Activated T-cell treated with anti-CD3 and anti-CD28 coated beads, Interleukin-2, amount 50 U/mL, for 4 hours (primary cell): ENCODE results near the gene ATP6V0E1. TPM values are rescaled to one million over a fixed set of nuclear protein-coding genes. Genes with fewer than 3 reads are reported as not detected.

Experiments used
- ATAC-seq, 2 donors: fragments of 200-7000 bp; cut with Tn5 transposase; one replicate each; pipeline ENCODE4 v1.10.0; 2021
- DNase-seq: peaks from one replicate; pipeline ENCODE4 v3.0.0-alpha.2; 2020
- H3K27me3 Mint-ChIP-seq: one replicate; pipeline ENCODE4 v1.8.0; 2021; ENCODE audit warnings: low read depth, mixed read lengths
- H3K36me3 Mint-ChIP-seq: one replicate; pipeline ENCODE4 v1.8.0; 2022; ENCODE audit warnings: mixed read lengths; ENCODE audit not compliant: insufficient read depth
- H3K4me1 Mint-ChIP-seq: one replicate; pipeline ENCODE4 v1.8.0; 2021; ENCODE audit warnings: low read depth, mixed read lengths
- H3K4me3 Mint-ChIP-seq: one replicate; pipeline ENCODE4 v1.8.0; 2021; ENCODE audit warnings: mild to moderate bottlenecking, moderate library complexity, mixed read lengths
- H3K9me3 Mint-ChIP-seq: one replicate; pipeline ENCODE4 v1.8.0; 2021; ENCODE audit warnings: mixed read lengths
- total RNA-seq, 3 donors: library from RNA; stranded (reverse); gene quantifications; one replicate each; pipeline ENCODE4 v1.2.1, GENCODE V29; 2021

Gene ATP6V0E1
- 100 to 1,000 TPM; 196 to 234 (median 209) TPM for total RNA-seq

DNA sequence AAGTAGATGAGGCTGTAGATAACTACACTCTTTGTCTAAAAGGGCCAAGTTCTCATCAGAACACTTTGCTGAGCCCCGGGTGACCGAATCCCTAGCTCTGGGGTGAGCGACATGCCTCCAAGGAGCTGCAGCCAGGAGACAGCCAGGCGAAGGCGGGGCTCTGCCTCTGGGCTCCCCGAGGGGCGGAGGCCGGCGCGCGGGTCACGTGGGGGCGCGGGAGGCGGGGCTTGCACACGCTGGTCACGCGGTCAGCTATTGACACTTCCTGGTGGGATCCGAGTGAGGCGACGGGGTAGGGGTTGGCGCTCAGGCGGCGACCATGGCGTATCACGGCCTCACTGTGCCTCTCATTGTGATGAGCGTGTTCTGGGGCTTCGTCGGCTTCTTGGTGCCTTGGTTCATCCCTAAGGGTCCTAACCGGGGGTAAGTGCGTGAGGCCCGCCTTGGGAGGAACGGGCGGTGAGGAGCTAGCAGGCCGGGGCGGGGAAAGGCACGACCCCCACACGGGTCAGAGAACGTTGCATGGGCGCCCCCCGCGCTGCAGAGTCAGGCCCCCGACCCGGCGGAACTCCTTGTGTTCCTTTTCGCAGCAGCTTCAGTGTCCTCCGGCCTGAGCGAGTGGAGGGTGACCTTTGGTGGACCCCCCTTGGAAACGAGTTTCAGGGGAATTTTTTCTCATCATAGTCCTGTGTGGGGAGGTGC lies at the start of gene ATP6V0E1:
Gene ATP6V0E1 (plus strand): TSS at position 230 of the 702 bp plus-strand sequence. CDS start 90 bp downstream, at position 320.
- DNase-seq = peak; percentile 92
- Mint-ChIP-seq H3K4me1 (peaks cover 32% of the 10 kb centered on the region), H3K9me3 (no peaks in the 10 kb centered on the region)

DNA sequence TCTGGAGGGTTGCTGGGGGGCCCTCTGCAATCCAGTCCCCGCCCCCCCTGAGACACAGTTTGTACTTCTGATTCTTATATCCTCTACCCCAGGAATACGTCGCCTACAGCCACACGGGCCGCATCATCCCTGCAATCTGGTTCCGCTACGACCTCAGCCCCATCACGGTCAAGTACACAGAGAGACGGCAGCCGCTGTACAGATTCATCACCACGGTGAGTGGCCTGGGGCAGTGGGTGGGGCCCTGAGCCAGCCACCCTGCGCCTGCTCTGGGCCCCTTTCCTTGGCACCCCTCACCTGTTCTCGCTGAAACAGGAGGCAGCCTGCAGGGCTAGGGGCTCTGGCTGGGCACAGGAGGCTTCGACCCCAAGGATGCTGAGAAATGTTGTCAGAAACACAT lies 48.5 kb upstream of the ATP6V0E1 start:
- Mint-ChIP-seq H3K36me3 (peaks cover 12% of the 10 kb centered on the region), H3K4me3 (no peak overlapping the region), H3K4me1 (peaks cover 1% of the 10 kb centered on the region), H3K9me3 (no peaks in the 10 kb centered on the region), H3K27me3 (no peaks in the 10 kb centered on the region)
- DNase-seq = no peak
- no peak for ATAC-seq

More for the DNA sequence above, at the start of gene ATP6V0E1:
- Mint-ChIP-seq H3K4me3 (peak within 1 kb of the TSS; percentile 95), H3K27me3 (no peaks in the 10 kb centered on the region), H3K36me3 (peaks cover 20% of the 10 kb centered on the region)
- ATAC-seq = peak; percentile 92 to 93

DNA sequence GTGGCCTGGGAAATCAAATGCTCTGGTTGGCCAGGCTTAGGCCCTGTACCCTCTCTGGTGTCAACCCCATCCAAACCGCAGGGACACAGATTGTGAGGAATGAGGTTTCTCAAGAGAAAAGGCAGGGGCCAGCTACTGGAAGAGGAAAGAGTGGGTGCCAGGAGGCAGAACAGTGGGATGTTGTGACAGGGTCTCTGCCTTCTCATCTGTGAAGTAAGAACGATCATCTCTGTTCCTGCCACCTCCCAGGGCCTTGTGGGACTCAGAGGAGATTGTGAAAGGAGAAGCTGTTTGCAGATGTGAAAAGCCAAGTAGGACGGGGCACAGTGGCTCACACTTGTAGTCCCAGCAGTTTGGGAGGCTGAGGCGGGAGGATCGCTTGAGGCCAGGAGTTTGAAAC lies 47.2 kb upstream of the ATP6V0E1 start:
- no peak for ATAC-seq
- Mint-ChIP-seq H3K36me3 (peaks cover 12% of the 10 kb centered on the region), H3K9me3 (no peaks in the 10 kb centered on the region), H3K4me1 (peaks cover 1% of the 10 kb centered on the region), H3K4me3 (no peak overlapping the region), H3K27me3 (no peaks in the 10 kb centered on the region)
- DNase-seq = no peak

DNA sequence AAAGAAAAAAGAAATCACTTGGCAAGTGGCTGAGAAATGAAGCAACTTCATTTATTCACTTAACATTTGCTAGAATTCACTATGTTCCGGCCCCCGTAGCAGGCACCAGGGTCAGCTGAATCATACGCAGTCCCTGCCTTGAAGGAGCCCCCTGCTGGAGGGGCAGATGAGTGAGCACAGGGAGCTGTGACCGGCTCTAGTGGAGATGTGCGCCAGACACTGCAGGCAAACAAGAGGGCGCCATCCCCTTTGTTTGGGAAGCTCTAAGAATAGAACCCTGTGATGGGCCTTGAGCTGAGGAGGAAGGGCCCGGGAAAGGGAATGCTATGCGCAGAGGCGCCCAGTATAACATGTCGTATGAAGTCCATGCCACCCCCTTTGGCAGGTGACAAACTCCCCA lies 44.5 kb upstream of the ATP6V0E1 start:
- DNase-seq (no peak), ATAC-seq (no peak)
- H3K9me3 Mint-ChIP-seq = no peaks in the 10 kb centered on the region
- H3K4me3 Mint-ChIP-seq = no peak overlapping the region
- no peaks in the 10 kb centered on the region for H3K4me1 Mint-ChIP-seq
- H3K27me3 Mint-ChIP-seq = no peaks in the 10 kb centered on the region
- H3K36me3 Mint-ChIP-seq = peaks cover 15% of the 10 kb centered on the region

DNA sequence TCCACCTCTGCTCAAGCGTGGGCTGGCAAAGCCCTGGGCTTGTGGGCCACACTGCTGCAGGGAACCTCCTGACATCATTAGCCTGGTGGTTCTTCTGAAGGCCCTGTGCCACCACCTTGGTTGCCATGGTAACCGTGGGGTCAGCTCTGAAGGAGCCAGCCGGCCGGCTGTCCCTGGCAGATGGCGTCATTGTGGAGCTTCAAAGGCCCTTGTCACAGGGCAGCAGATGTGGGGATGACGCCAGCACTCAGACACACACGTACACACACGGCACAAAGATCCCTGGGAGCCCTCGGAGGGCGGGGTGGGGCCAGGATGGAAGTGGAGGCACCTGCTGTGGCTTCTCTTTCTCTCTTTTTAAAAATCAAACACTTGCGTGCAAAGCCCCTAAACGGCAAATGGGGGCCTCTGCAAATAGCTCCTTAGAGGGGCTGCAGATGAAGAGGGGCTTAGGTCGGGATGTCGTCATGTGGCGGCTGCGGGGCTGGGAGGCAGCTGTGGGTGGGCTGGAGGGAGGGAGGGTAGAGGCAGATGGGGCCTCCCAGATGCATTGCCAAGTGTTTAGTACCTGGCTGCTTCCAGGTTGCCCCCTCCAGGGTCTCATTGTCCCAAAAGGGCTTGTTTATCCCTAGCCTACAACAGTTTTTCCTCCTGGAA lies 43.8 kb upstream of the ATP6V0E1 start:
- Mint-ChIP-seq H3K27me3 (no peaks in the 10 kb centered on the region), H3K4me3 (no peak overlapping the region), H3K36me3 (peaks cover 15% of the 10 kb centered on the region), H3K4me1 (no peaks in the 10 kb centered on the region), H3K9me3 (no peaks in the 10 kb centered on the region)
- DNase-seq (no peak), ATAC-seq (no peak)

DNA sequence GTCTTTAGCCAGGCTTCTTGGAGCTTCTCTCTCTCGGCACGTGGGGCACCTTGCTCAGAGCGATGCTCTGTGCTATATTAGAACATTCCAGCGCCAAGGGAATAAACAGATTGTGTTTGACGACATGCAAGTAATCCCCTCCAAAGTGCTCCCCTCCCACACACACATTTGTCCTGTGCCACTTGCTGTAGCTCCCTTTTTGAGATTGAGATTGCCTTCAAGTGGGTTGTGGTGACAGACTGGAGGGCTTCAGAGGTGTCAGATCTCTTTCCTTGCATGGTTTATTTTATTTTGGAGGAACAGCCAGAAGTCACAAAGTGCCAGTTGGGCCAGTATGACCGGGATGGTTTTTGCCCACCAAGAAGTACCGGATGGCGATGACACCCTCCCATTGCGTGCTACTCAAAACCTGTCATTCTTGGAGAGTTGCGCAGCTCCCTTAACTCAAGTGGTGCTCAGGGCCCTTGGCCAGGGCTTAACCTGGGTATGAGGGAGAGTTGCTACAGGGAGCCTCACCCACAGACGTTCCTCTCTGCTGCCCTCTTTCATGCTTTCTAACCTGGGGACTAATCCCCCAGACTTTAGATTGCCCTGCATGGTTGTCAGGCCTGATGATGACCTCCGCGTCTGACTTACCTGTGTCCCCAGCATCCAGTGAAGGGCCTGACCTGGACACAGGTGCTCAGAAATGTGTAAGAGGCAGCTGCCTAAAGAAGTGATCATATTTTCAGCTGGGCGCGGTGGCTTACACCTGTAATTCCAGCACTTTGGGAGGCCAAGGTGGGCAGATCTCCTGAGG lies 43.1 kb upstream of the ATP6V0E1 start:
- Mint-ChIP-seq H3K36me3 (peaks cover 15% of the 10 kb centered on the region), H3K4me3 (no peak overlapping the region), H3K27me3 (no peaks in the 10 kb centered on the region), H3K9me3 (no peaks in the 10 kb centered on the region), H3K4me1 (no peaks in the 10 kb centered on the region)
- DNase-seq (no peak), ATAC-seq (no peak)

DNA sequence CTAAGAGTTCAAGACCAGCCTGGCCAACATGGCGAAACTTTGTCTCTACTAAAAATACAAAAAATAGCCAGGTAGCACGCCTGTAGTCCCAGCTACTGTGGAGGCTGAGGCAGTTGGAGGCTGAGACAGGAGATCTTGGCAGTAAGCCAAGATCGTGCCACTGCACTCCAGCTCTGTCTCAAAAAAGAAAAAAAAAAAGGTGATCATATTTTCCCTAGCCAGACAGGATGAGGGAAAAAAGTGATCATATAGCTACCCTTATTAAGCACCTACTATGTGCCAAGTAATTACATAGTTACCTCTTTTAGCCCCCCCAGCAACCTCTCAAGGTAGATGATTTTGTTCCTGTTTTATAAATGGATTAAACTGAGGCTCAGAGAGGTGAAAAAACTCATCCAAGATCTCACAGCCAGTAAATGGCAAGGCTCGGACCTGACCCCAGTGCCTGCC lies 42.5 kb upstream of the ATP6V0E1 start:
- H3K36me3 Mint-ChIP-seq = peaks cover 11% of the 10 kb centered on the region
- no peaks in the 10 kb centered on the region for H3K4me1 Mint-ChIP-seq
- H3K9me3 Mint-ChIP-seq = no peaks in the 10 kb centered on the region
- ATAC-seq (no peak), DNase-seq (no peak)
- H3K27me3 Mint-ChIP-seq = no peaks in the 10 kb centered on the region
- no peak overlapping the region for H3K4me3 Mint-ChIP-seq

DNA sequence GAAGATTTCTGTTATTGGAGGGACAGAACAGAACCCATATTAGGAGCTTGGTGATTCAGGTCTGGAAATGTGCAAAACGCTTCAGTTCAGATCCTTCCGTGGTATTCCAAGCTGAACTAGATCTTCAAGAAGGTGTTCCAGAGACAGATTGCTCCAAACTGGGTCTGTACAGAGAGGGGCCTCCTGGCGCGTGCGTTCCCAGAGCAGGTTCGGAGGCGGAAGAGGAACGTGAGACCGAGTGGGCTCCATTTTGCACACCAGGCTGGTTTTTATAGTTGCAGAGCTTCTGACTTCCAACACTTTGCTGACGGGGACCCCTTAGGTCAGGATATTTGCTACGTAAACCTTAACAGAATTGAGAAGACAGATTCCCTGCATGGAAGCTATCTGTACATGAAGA lies 41.0 kb upstream of the ATP6V0E1 start:
- H3K27me3 Mint-ChIP-seq = no peaks in the 10 kb centered on the region
- DNase-seq (no peak), ATAC-seq (no peak)
- H3K4me1 Mint-ChIP-seq = no peaks in the 10 kb centered on the region
- H3K36me3 Mint-ChIP-seq = peaks cover 3% of the 10 kb centered on the region
- H3K4me3 Mint-ChIP-seq = no peak overlapping the region
- no peaks in the 10 kb centered on the region for H3K9me3 Mint-ChIP-seq

DNA sequence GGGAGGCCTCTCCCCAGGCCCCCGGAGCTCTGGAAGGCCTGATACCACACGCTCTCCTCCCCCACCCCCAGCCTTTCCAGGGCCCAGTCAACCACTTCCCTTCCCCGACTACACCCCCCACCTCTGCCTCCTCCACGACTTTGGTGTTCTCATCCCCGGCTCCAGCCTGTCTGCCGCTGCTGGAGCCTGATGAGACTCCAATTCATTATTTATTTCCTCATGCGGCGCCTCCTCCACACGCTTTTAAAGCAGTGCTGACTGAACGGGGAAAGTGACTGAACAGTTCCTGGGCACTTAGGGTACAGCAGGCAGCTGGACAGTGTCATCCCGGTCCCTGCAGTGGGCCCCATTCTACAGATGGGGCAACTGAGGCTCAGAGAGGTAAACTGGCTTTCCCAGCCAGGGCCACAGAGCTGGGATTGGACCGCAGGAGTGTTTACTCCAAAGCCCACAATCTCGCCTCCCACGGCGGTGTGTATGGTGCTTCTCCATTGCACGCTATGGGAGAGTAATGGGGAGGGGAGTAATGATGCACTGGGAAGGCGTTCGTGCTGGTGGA lies 40.2 kb upstream of the ATP6V0E1 start:
- Mint-ChIP-seq H3K9me3 (no peaks in the 10 kb centered on the region), H3K4me3 (no peak overlapping the region), H3K36me3 (peaks cover 8% of the 10 kb centered on the region), H3K4me1 (no peaks in the 10 kb centered on the region), H3K27me3 (no peaks in the 10 kb centered on the region)
- no peak for ATAC-seq
- DNase-seq = no peak

DNA sequence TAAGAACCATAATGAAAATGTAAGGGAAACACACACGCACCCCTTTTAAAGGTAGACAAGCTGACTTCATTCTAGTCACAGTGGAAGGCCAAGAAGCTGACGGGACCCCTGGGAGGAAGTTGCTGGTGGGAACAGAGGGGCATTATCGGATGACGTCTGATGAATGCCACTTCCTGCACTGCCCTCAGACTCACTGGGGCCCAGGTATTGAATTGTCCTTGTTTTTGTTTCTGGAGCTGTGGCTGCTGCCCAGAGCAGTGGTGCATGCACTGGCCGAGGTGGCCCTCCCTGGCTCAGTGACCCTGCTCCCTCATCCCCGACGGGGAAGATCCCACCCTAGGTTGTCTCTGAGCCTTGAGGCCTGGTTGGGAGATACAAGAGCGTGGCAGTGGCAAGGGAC lies 39.7 kb upstream of the ATP6V0E1 start:
- Mint-ChIP-seq H3K27me3 (no peaks in the 10 kb centered on the region), H3K9me3 (no peaks in the 10 kb centered on the region), H3K4me3 (no peak overlapping the region), H3K4me1 (no peaks in the 10 kb centered on the region), H3K36me3 (peaks cover 8% of the 10 kb centered on the region)
- DNase-seq = no peak
- no peak for ATAC-seq

DNA sequence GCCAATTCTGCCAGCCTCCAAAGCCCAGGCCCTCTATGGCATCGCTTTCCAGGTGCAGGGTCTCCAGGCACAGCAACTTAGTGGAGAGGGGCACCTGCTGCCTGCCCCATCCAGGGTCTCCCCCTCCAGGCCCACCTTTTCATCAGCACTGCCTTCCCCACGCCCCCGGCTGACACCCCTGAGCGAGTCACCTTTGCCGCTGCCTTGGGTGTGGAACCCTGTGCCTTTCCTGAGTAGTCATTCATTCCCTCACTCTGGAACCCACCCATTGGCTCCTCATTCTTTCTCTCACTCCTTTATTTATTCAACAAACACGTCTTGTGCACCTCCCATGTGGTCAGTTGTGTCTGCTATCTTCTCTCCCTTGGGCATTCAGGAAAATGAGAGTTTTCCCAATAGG lies 38.8 kb upstream of the ATP6V0E1 start:
- ATAC-seq = no peak
- Mint-ChIP-seq H3K36me3 (peaks cover 12% of the 10 kb centered on the region), H3K27me3 (no peaks in the 10 kb centered on the region), H3K4me3 (no peak overlapping the region), H3K9me3 (no peaks in the 10 kb centered on the region), H3K4me1 (no peaks in the 10 kb centered on the region)
- no peak for DNase-seq

DNA sequence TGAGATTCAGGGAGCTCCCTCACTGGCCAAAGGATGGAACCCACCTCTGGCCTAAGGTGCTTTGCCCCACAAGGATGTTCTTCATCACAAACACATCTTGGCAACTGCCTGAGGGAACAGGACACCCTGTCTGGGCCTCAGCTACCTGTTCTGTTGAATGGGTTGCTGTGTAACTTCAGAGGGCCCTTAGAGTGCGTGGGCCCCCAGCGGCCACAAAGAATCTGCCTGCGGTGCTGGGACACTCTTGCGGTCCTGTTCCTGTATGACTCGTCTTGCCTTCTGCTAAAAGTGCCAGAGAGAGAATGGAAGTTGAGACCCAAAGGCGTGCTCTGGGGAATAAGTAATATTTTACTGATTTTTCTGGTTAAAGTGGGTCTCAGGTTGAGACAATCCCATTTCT lies 38.4 kb upstream of the ATP6V0E1 start:
- peaks cover 12% of the 10 kb centered on the region for H3K36me3 Mint-ChIP-seq

DNA sequence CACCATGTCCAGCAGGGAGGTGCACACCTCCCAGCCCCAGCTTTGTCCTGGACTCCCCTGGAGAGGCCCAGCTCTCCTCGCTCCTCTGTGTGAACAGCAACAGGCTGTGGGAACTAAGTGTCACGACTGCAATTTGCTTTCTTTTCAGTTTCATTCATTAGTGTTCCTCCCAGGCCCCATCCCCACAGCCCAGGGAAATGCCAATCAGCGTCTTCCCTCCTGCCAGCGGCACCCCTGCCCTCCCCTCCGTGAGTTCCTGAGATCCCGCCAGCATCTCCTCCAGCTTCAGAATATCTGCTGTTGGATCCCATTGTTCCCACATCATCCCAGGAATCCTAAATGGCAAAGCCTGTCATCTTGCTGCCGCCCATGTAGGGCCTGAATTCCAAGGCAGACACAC lies 37.4 kb upstream of the ATP6V0E1 start:
- H3K4me1 Mint-ChIP-seq = no peaks in the 10 kb centered on the region
- no peaks in the 10 kb centered on the region for H3K9me3 Mint-ChIP-seq
- H3K4me3 Mint-ChIP-seq = no peak overlapping the region
- ATAC-seq (no peak), DNase-seq (no peak)
- H3K36me3 Mint-ChIP-seq = peaks cover 16% of the 10 kb centered on the region
- no peaks in the 10 kb centered on the region for H3K27me3 Mint-ChIP-seq

More for the DNA sequence above, 38.4 kb upstream of the ATP6V0E1 start:
- DNase-seq (no peak), ATAC-seq (no peak)
- Mint-ChIP-seq H3K27me3 (no peaks in the 10 kb centered on the region), H3K4me3 (no peak overlapping the region), H3K9me3 (no peaks in the 10 kb centered on the region), H3K4me1 (no peaks in the 10 kb centered on the region)

DNA sequence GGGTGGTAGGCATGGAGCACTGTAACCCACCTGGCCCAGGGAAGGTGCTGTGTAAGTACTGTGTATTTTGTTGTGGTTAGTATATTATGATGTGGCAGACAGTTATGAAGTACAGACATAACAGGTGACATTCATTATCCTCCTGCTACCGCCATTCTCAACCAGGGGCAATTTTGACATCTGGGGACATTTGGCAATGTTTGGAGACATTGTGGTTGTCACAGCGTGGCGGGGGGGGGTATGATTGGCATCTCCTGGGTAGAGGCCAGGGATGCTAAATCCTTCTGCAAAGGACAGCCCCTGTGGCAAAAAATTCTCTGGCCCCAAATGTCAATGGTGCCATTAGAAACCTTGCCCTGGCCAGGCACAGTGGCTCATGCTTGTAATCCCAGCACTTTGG lies 34.1 kb upstream of the ATP6V0E1 start:
- H3K9me3 Mint-ChIP-seq = no peaks in the 10 kb centered on the region
- H3K4me3 Mint-ChIP-seq = no peak overlapping the region
- peaks cover 2% of the 10 kb centered on the region for H3K4me1 Mint-ChIP-seq
- H3K36me3 Mint-ChIP-seq = peaks cover 16% of the 10 kb centered on the region
- no peak for DNase-seq
- ATAC-seq = no peak
- no peaks in the 10 kb centered on the region for H3K27me3 Mint-ChIP-seq
